IPS-18a (cell line): ENCODE data around the gene GPR158.

ENCODE experiments used
- H3K27ac ChIP-seq: one replicate; pipeline ENCODE4 v1.5.1; 2013; ENCODE audit warnings: low read length
- H3K27me3 ChIP-seq: one replicate; pipeline ENCODE4 v1.6.1; 2013; ENCODE audit warnings: mild to moderate bottlenecking, low read length; ENCODE audit not compliant: control insufficient read depth, insufficient read depth
- H3K36me3 ChIP-seq: one replicate; pipeline ENCODE4 v1.6.1; 2013; ENCODE audit warnings: low read depth, low read length; ENCODE audit not compliant: control insufficient read depth
- H3K4me1 ChIP-seq: one replicate; pipeline ENCODE4 v1.6.1; 2013; ENCODE audit warnings: low read depth, low read length; ENCODE audit not compliant: control insufficient read depth
- H3K4me3 ChIP-seq: one replicate; pipeline ENCODE4 v1.5.1; 2013; ENCODE audit warnings: low read length
- H3K9ac ChIP-seq: one replicate; pipeline ENCODE4 v1.6.1; 2013; ENCODE audit warnings: mild to moderate bottlenecking, low read length, moderate library complexity
- H3K9me3 ChIP-seq: one replicate; pipeline ENCODE4 v1.6.1; 2013; ENCODE audit warnings: low read depth, low read length; ENCODE audit not compliant: control insufficient read depth

Gene GPR158

DNA sequence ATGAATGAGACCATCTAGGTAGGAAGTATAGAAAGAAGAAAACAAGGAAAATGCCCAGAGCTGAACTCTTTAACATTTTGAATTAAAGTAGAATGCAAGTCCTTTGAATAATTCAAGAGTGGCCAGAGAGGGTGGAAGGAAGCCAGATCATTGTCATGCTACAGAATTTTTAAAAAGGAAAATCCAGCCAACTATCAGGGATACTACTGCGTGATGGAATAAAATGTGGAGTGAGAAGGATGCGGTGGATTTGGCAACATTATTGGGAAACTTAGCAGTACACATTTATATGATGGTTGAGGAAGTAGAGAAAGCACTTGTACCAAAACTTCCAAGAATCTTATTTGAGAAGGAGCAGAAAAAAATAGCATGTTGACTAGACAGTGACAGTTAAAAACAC is 261.6 kb downstream of the GPR158 start:
- H3K36me3 ChIP-seq: no peaks in the 10 kb centered on the region
- no peak overlapping the region for H3K4me3 ChIP-seq
- no peaks in the 10 kb centered on the region for H3K27me3 ChIP-seq
- no peaks in the 10 kb centered on the region for H3K4me1 ChIP-seq
- H3K9ac ChIP-seq: no peak overlapping the region
- H3K9me3 ChIP-seq: no peaks in the 10 kb centered on the region
- H3K27ac ChIP-seq: no peak overlapping the region

- Histone ChIP-seq H3K9ac (no peak overlapping the region), H3K36me3 (no peaks in the 10 kb centered on the region), H3K27me3 (no peaks in the 10 kb centered on the region), H3K4me1 (peaks cover 5% of the 10 kb centered on the region), H3K27ac (no peak overlapping the region), H3K9me3 (no peaks in the 10 kb centered on the region), H3K4me3 (no peak overlapping the region)
Observed at GRCh38 chr10:25441270-25441669, 266.5 kb downstream of the GPR158 start.

DNA sequence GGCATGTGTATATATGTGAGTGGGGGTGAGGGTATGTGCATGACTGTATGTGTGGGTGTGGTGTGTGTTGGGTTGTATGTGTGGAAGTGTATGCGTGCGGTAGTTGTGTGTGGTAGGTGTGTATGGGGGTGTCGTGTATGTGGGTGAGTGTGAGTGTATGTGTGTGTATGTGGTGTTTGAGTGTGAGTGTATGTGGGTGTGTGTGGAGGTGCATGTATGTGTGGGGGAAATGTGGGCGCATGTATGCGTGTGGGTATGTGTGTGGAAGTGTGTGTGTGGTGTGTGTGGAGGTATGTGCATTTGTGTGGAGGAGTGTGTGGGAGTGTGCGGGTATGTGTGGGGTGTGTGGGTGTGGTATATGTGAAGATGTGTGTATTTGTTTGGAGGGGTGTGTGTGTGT is 269.5 kb downstream of the GPR158 start:
- H3K9me3 ChIP-seq: no peaks in the 10 kb centered on the region
- no peaks in the 10 kb centered on the region for H3K27me3 ChIP-seq
- no peak overlapping the region for H3K9ac ChIP-seq
- no peak overlapping the region for H3K27ac ChIP-seq
- H3K4me1 ChIP-seq: peaks cover 5% of the 10 kb centered on the region
- no peak overlapping the region for H3K4me3 ChIP-seq
- no peaks in the 10 kb centered on the region for H3K36me3 ChIP-seq

DNA sequence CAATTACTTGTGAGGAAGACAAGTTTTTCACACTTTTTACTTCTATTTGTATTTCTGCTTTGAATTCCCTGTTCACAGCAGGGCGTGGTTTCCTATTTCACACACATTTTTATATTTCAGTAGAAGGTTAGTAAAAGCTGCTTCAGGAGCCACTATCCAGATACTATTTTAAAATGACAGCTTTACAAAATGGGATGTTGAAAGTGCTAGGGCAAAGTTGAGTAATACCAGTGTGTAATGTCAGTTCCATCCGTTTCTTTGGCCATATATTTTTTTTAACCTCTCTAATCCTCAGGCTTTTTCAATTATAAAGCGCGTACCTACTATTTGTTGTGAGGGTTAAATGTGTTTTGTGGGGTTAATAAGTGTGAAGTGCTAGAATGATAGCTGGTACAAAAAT is 276.6 kb downstream of the GPR158 start:
- H3K27me3 ChIP-seq: no peaks in the 10 kb centered on the region
- no peaks in the 10 kb centered on the region for H3K36me3 ChIP-seq
- H3K9ac ChIP-seq: no peak overlapping the region
- H3K27ac ChIP-seq: no peak overlapping the region
- H3K4me1 ChIP-seq: peaks cover 12% of the 10 kb centered on the region
- H3K4me3 ChIP-seq: no peak overlapping the region
- peaks cover 8% of the 10 kb centered on the region for H3K9me3 ChIP-seq

GRCh38 chr10:25453619-25454018 is 278.8 kb downstream of the GPR158 start:
- H3K4me1 ChIP-seq: peaks cover 16% of the 10 kb centered on the region
- H3K27ac ChIP-seq: no peak overlapping the region
- H3K36me3 ChIP-seq: no peaks in the 10 kb centered on the region
- H3K27me3 ChIP-seq: no peaks in the 10 kb centered on the region
- no peak overlapping the region for H3K9ac ChIP-seq
- peaks cover 8% of the 10 kb centered on the region for H3K9me3 ChIP-seq
- no peak overlapping the region for H3K4me3 ChIP-seq

GRCh38 chr10:25455980-25456567 is 281.3 kb downstream of the GPR158 start:
- no peak overlapping the region for H3K9ac ChIP-seq
- H3K27me3 ChIP-seq: no peaks in the 10 kb centered on the region
- H3K9me3 ChIP-seq: peaks cover 8% of the 10 kb centered on the region
- no peaks in the 10 kb centered on the region for H3K36me3 ChIP-seq
- H3K4me1 ChIP-seq: peaks cover 16% of the 10 kb centered on the region
- H3K27ac ChIP-seq: peak overlapping the region; percentile 13
- peak overlapping the region; percentile 18 for H3K4me3 ChIP-seq

DNA sequence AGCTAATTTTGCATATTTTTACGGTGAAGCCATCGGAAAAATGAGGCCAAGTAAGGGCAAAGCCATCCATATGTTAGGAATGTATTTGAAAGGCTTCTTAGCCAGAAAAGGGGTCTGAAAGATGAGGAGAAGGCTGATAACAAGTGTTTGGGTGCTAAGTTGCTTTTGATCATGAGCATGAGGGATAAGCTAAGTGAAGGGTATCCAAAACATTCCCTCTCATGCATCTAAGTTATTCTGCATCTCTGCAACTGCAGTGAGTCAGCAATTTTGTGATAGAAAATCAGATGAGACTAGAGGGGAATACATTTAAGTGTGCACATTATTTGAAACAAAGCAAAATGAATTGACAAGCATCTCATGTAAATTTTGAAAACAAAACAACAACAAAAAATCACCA is 282.8 kb downstream of the GPR158 start:
- peaks cover 16% of the 10 kb centered on the region for H3K4me1 ChIP-seq
- no peak overlapping the region for H3K4me3 ChIP-seq
- H3K36me3 ChIP-seq: no peaks in the 10 kb centered on the region
- H3K9ac ChIP-seq: no peak overlapping the region
- H3K9me3 ChIP-seq: peaks cover 8% of the 10 kb centered on the region
- H3K27me3 ChIP-seq: no peaks in the 10 kb centered on the region
- H3K27ac ChIP-seq: no peak overlapping the region

DNA sequence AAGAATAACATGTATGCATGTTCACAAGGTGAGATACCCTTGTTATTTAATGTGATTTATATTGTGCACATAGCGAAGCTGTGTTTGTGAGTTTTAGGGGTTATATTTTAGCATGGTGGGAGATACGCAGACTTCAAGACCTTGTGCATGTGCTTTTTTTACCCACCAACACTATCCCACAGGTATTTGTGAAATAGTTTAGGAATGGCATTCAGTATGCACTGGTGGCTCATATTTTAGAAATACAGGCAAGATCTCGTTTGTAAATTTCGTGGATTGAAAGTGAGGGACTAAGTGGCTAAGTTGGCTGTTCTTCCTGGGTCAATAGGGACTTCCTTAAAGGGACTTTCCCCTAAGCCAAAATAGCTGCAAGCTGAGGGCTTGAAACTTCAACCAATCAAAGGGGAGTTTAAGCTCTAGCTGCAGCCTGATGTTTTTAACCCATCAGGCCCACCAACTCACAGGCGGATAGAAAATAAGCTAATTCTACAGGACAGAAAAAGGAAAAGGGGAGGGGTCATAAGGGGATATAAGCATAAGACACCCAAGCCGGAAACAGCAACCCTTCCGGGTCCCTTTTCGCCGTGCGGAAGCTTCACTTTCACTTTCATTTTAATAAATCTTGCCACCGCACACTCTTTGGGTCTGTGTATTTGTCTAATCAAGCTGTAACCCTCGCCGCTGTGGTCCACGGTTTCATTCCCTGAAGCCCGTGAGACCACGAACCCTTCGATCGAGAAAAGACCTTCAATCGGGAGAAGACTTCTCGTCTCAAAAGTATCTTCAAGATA is 291.0 kb downstream of the GPR158 start:
- peaks cover 24% of the 10 kb centered on the region for H3K4me1 ChIP-seq
- no peaks in the 10 kb centered on the region for H3K27me3 ChIP-seq
- H3K9me3 ChIP-seq: no peaks in the 10 kb centered on the region
- H3K9ac ChIP-seq: no peak overlapping the region
- H3K36me3 ChIP-seq: no peaks in the 10 kb centered on the region
- H3K4me3 ChIP-seq: no peak overlapping the region
- no peak overlapping the region for H3K27ac ChIP-seq

GRCh38 chr10:25467881-25468280 is 293.1 kb downstream of the GPR158 start:
- Histone ChIP-seq H3K27me3 (no peaks in the 10 kb centered on the region), H3K36me3 (no peaks in the 10 kb centered on the region), H3K4me1 (peaks cover 24% of the 10 kb centered on the region), H3K4me3 (no peak overlapping the region), H3K27ac (no peak overlapping the region), H3K9me3 (no peaks in the 10 kb centered on the region), H3K9ac (no peak overlapping the region)

DNA sequence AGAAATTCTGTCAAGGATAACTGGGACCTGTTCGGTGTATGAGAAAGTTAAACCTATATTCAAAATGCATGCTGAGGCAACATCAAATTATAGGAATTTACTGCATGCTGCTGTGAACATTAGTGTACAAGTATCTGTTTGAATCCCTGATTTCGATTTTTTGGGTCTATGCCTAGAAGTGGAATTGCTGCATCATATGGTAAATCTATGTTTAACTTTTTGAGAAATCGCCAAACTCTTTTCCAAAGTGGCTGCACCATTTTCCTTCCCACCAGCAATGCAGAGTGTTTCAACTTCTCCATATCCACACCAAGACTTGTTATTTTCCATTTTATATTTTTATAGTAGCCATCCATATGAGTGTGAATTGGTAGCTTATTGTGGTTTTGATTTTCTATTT is 306.7 kb downstream of the GPR158 start:
- H3K4me1 ChIP-seq: no peaks in the 10 kb centered on the region
- no peaks in the 10 kb centered on the region for H3K9me3 ChIP-seq
- no peaks in the 10 kb centered on the region for H3K36me3 ChIP-seq
- H3K27ac ChIP-seq: no peak overlapping the region
- H3K27me3 ChIP-seq: no peaks in the 10 kb centered on the region
- no peak overlapping the region for H3K4me3 ChIP-seq
- no peak overlapping the region for H3K9ac ChIP-seq

GRCh38 chr10:25483999-25484398 is 309.2 kb downstream of the GPR158 start:
- Histone ChIP-seq H3K4me1 (peaks cover 8% of the 10 kb centered on the region), H3K4me3 (no peak overlapping the region), H3K27ac (no peak overlapping the region), H3K9ac (no peak overlapping the region), H3K27me3 (no peaks in the 10 kb centered on the region), H3K9me3 (no peaks in the 10 kb centered on the region), H3K36me3 (no peaks in the 10 kb centered on the region)

DNA sequence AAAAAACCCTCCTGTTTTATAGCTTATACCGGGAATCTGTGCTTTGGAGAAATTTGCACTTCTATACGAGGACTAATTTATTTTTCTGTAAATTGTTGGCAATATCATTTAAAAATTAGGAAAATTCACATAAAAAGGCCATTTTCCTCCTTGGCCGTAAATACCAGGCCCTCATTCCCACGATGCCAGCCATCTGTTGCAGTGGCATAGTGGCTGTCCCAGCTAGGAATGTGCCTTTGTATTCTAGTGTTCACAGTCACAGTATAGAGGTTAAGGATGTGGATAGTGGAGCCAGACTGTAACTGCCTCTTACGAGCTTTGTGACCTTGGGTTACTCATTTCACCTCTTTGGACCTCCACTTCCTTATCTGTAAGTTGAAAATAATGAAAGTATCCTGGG is 312.5 kb downstream of the GPR158 start:
- peaks cover 15% of the 10 kb centered on the region for H3K4me1 ChIP-seq
- H3K36me3 ChIP-seq: no peaks in the 10 kb centered on the region
- no peaks in the 10 kb centered on the region for H3K27me3 ChIP-seq
- H3K27ac ChIP-seq: no peak overlapping the region
- no peak overlapping the region for H3K4me3 ChIP-seq
- H3K9me3 ChIP-seq: no peaks in the 10 kb centered on the region
- H3K9ac ChIP-seq: no peak overlapping the region
